Stimulated activated CD4-positive, alpha-beta T cell treated with anti-CD3 and anti-CD28 coated beads, Interleukin-1b, Interleukin-23, amount 100 ng/mL, for 24 hours (primary cell): ENCODE measurements around the gene NBL1.

Source experiments
- DNase-seq, 4 experiments: peaks; one replicate each; pipeline ENCODE4 v3.0.0-alpha.2; 2020; ENCODE audit warnings: low read depth in 4 of 4, low spot score in 1 of 4

NBL1 gene

DNA sequence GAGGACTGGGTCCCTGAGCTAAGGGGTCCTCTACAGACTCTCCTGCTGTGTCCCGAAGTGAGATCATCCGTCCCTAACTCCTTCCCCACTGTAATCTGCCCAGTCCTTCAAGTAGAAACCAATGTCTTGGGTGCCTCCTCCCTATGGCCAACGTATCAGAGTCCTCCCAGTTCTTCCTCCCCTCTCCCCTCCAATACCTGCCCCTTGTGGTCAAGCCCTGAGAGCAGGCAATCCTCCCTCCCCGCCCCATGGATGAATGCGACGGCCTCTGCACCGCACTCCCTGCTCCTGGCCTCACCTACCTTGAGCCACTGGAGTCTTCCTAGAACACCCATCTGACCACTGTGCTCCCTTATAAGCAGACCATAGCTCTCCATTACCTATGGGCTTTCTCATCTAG lies 51.7 kb downstream of the NBL1 start:
- no peak for DNase-seq

DNA sequence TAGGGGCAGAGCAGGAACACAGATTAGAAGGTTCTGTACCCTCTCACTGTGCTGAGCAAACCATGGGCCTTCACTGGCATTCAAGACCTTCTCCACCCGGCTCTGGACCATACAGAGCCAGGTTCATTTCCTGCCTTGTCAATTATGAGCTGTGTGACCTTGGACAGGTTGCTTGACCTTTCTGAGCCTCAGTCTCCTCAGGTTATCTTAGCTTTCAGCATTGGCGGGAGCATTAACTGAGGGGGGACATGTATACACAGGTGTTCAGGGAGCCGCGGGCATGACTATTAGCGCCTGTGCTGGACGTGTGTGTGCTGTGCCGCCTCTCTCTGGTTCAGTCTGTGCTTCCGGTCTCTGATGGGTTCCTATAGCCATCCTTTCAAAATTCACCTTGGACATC lies 52.7 kb downstream of the NBL1 start:
- DNase-seq: no peak

GRCh38 chr1:19698181-19698580 lies 54.1 kb downstream of the NBL1 start:
- no peak for DNase-seq

DNA sequence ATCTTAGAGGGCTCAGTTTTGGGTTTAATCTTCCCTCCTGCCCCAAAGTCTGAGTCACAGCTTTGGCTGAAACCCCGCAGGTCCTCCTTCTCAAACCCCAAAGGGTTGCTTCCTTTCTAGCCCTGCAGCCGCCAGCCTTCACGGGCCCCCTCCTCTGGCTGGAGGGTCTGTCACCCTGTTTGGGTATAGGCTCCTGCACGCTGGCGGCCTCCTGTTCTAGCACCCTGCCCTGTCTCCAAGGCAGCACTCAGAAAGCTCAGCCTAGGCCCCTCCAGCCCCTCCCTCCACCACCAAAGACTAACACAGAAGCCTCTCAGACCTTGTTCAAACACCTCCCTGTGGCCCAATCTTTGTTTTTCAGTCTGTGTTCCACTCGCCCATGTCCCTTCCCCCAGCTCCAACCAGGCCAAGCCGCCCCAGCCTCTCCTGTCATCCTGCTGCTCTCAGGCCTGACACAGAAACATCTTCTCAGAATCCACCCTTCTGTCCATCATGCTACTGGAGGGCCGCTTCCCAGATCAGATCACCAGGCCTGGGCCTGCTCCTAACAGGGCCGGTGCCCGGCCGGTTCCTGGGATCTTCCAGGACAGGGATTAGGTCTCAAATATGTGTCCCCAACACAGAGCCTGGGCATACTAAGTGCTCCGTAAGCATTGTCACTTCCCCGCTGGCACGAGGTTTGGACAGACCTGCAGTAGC lies 56.1 kb downstream of the NBL1 start:
- DNase-seq: no peak

DNA sequence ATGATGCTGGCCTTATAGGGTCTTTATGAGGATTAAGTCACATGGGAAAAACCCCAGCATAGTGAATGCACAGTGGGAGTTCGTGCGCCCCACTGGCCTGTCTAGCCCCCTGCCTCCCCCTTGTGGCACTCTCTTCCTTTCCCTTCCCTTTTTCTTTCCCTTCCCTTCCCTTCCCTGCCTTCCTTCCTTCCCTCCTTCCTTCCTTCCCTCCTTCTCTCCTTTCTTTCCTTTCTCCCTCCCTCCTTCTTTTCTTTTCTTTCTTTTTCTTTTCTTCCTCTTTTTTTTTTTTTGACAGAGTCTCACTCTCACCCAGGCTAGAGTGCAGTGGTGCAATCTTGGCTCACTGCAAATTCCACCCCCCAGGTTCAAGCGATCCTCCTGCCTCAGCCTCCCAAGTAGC lies 59.2 kb downstream of the NBL1 start:
- DNase-seq: no peak

- DNase-seq: peak in 3 of 4 experiments; percentile 34 to 40 (median 38)
Observed at GRCh38 chr1:19704247-19705113, 60.4 kb downstream of the NBL1 start.

DNA sequence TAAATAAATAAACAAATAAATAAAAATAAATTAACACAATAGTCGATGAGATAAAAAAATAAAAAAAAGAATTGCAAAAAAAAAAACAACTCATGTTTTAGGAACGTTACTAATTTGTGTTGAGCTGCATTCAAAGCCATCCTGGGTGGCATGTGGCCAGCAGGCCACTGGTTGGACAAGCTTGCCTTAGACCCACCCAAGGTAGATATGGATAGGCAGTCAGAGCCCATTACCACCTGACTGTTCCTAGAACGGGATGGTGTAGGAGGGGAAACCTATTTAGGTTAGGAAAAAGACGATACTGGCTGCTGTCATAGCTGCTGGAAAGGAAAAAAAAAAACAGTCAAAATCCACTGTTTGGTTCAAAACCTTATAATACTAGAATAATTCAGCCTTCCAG lies 61.4 kb downstream of the NBL1 start:
- DNase-seq: no peak

- DNase-seq: no peak
Observed at GRCh38 chr1:19706136-19706535, 62.0 kb downstream of the NBL1 start.
